Stimulated activated CD8-positive, alpha-beta memory T cell treated with anti-CD3 and anti-CD28 coated beads, Interleukin-4, amount 100 ng/mL, for 24 hours (primary cell): Measurements from ENCODE around the gene NSD2.

Source experiments
- DNase-seq: peaks from one replicate; pipeline ENCODE4 v3.0.0-alpha.2; 2020; ENCODE audit warnings: low read depth

The NSD2 gene

GRCh38 chr4:1971456-1972200, 100.4 kb downstream of the NSD2 start:
- no peak for DNase-seq

- no peak for DNase-seq
These were observed 101.2 kb downstream of the NSD2 start for GRCh38 chr4:1972414-1972813.

GRCh38 chr4:1973218-1973617, 102.0 kb downstream of the NSD2 start:
- DNase-seq = no peak

- DNase-seq = no peak
These were observed 102.5 kb downstream of the NSD2 start for GRCh38 chr4:1973661-1974060.

- DNase-seq = no peak
These were observed 103.6 kb downstream of the NSD2 start for GRCh38 chr4:1974840-1975239.

GRCh38 chr4:1975391-1975801, 104.2 kb downstream of the NSD2 start:
- DNase-seq = no peak

GRCh38 chr4:1975880-1976279, 104.7 kb downstream of the NSD2 start:
- no peak for DNase-seq

GRCh38 chr4:1976416-1977352, 105.5 kb downstream of the NSD2 start:
- DNase-seq = no peak

GRCh38 chr4:1978226-1978625, 107.0 kb downstream of the NSD2 start:
- DNase-seq = no peak

- DNase-seq = no peak
These were observed 107.7 kb downstream of the NSD2 start for GRCh38 chr4:1978741-1979476.

- no peak for DNase-seq
These were observed 108.4 kb downstream of the NSD2 start for GRCh38 chr4:1979477-1980196.

- DNase-seq = no peak
These were observed 109.4 kb downstream of the NSD2 start for GRCh38 chr4:1980561-1981041.

- no peak for DNase-seq
These were observed 110.3 kb downstream of the NSD2 start for GRCh38 chr4:1981251-1982058.

- no peak for DNase-seq
These were observed 111.2 kb downstream of the NSD2 start for GRCh38 chr4:1982124-1983052.

- no peak for DNase-seq
These were observed 112.1 kb downstream of the NSD2 start for GRCh38 chr4:1983053-1983845.

GRCh38 chr4:1983846-1984405, 112.7 kb downstream of the NSD2 start:
- DNase-seq = no peak

GRCh38 chr4:1984406-1985191, 113.4 kb downstream of the NSD2 start:
- DNase-seq = no peak

- DNase-seq = no peak
These were observed 114.1 kb downstream of the NSD2 start for GRCh38 chr4:1985294-1985693.
